ENCODE results near the gene RNF135. TPM values are rescaled to one million over a fixed set of nuclear protein-coding genes. Genes with fewer than 3 reads are reported as not detected.
A peak's percentile ranks its signal among the peaks of the same experiment; 100 is the strongest.
"Not testable (repeated sequence)": the region's sequence is repeated elsewhere in the genome, so short reads cannot be mapped to it uniquely, and the experiment has no call there.

RNF135 gene
- total RNA-seq, 1 donor from 2014 or later, result 13.7 TPM

DNA sequence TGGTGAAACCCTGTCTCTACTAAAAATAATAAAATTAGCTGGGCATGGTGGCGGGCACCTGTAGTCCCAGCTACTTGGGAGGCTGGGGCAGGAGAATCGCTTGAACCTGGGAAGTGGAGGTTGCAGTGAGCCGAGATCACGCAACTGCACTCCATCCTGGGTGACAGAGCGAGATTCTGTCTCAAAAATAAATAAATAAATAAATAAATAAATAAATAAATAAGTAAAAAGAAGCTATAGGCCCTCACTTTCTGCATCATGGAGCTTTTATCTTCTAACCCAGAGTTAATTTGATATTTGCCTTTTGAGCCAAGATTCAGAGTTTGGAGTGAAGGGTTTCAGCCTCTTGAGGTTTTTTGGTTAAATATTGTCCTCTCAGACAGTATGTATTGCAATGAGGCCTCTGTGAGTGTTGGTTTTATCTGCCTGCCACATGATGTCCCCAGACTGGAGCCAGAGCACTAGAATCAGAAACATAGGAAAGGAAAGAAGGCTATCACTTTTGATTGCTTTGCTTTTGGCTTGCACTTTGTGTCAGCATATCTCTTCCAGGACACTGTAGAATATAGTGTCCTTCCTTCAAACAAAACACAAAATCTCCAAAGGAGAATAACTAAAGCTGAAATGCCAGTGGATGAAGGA lies 32.5 kb downstream of the RNF135 start:
- no peak for DNase-seq

- DNase-seq, result no peak
These were observed 33.3 kb downstream of the RNF135 start for GRCh38 chr17:31004160-31004559.

GRCh38 chr17:31007695-31008373 lies 37.0 kb downstream of the RNF135 start:
- no peak for DNase-seq

GRCh38 chr17:31008374-31009041 lies 37.7 kb downstream of the RNF135 start:
- peak; percentile 67 for DNase-seq

DNA sequence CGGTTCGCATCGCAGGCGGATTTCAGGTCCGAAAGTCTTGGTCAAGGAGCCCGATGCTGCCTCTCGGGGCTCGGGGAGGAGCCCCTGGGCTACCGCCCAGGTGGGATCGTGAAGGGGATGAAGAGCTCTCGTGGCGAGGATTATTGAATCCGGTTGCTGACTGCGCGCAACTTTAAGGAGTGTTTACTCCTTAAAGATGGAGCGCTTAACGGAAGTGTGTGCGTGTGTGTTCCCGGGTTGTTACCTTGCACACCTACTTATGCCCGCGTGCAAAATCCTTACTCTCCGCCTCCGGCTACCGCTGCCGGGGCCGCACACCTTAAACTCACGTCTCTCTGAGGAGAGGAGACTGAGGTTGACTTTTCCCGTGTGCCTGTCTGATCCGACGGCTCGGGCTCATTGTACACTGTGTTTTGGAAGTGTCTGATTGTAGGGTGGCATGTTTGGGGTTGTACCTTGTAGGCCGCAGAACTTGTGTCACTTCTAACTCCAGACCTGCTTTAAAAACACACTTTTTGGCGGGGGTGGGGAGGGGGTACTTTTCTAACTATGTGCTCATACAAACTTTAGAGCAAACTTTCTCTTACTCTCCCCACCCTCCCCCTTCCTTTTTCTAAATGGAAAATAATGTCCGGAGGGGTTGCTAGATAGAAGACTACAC lies 38.3 kb downstream of the RNF135 start:
- DNase-seq, result not testable (repeated sequence)

- not testable (repeated sequence) for DNase-seq
These were observed 39.2 kb downstream of the RNF135 start for GRCh38 chr17:31010014-31010413.

- no peak for DNase-seq
These were observed 43.0 kb downstream of the RNF135 start for GRCh38 chr17:31013844-31014243.

DNA sequence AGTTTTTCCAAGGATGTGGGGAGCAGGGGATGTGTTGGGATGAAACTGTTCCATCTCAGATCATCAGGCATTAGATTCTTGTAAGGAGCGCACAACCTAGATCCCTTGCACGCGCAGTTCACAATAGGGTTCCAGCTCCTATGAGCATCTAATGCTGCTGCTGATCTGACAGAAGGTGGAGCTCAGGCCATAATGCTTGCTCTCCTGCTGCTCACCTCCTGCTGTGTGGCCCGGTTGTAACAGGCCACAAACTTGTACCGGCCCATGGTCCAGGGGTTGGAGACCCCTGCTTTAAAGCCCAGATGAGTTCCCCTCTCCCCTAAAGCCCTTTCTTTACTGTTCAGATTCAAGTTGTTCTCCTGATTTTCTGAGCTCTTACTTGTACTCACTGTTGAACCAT lies 44.8 kb downstream of the RNF135 start:
- no peak for DNase-seq

- DNase-seq, result no peak
These were observed 48.2 kb downstream of the RNF135 start for GRCh38 chr17:31019004-31019403.

GRCh38 chr17:31023171-31023570 lies 52.3 kb downstream of the RNF135 start:
- DNase-seq, result not testable (repeated sequence)

DNA sequence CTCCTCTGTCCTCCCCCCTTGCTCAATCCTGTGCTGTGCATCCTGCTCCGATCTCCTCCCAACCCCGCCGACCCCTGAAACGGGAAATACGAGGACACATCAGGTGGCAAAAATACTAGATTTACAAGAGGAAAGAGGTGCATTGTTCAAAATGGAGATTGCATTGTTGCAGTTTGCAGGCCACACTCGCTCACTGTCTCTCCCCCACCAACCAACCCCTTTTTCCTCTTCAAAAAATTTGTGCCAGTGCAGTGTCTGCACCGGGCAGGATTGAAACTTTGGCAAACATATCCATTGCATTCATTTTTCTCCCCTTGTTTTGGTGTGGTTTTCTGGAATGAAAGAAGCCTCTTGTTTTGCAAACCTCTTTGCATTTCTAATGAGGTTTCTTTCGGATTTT lies 61.0 kb downstream of the RNF135 start:
- no peak for DNase-seq

- DNase-seq, result not testable (repeated sequence)
These were observed 64.8 kb downstream of the RNF135 start for GRCh38 chr17:31035611-31036010.

DNA sequence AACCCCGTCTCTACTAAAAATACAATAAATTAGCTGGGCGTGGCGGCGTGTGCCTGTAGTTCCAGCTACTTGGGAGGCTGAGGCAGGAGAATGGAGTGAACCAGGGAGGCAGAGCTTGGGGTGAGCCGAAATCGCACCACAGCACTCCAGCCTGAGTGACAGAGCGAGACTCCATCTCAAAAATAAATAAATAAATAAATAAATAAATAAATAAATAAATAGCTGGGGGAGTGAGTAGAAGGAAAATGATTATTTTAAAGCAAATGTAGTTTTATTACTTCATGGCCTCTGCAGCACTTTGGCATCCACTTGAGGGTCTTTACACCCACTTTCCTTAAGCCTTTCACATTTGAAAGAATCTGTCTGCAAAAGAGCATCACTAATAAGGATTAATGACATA lies 70.0 kb downstream of the RNF135 start:
- not testable (repeated sequence) for DNase-seq

DNA sequence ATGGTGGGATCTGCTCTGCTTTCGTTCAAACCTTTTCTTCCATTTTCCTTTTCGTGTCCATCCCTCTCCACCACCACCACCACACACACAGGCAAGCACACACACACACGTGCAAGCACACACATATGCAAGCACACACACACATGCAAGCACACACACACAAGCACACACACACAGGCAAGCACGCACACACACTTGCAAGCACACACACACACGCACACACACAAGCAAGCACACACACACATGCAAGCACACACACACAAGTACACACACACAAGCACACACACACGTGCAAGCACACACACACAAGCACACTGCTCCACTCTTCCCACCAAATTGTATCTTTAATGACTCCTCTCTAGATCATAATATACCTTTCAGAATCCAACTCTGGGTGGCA lies 71.5 kb downstream of the RNF135 start:
- not testable (repeated sequence) for DNase-seq

- DNase-seq, result not testable (repeated sequence)
These were observed 76.1 kb downstream of the RNF135 start for GRCh38 chr17:31046856-31047425.

DNA sequence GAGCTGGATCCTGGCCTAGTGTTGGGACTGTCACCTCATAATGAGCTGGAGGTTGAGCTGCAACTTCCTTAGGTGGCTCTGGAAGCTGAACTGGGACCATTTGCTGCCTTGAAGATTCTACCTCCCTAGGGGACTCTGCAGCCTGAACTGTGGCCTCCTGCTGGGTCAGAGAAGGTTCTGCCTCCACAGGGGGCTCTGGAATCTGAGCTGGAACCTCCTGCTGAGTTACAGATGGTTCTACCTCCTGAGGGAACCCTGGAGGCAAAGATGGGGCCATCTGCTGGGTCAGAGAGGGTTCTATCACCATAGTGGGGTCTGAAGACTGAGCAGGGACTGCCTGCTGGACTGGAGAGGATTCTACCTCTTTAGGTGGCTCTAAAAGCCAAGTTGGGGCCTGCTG lies 77.3 kb downstream of the RNF135 start:
- no peak for DNase-seq

DNA sequence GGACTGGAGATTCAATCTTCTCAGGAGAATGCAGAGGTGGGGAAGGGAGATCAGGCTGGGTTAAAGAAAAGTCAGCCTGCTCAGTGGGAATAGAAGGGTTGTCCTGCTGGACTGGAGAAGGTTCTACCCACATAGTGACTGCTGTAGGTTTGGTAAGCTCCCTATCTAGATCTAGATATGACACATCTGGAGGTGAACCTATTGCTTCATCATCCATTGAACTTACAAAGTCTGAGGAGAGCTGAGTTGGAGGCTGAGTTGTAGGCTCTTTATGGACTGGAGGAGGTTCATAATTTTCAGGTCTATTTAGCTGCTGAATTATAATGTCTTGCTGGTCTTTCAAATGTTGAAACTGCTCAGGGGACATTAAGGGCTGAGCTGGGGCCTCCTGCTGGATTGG lies 77.9 kb downstream of the RNF135 start:
- no peak for DNase-seq

Small RNAs within 50 kb of the gene (small RNA-seq; reads per million reads assigned to genes)
- gene AC138207.3 (ENCODE audit: low replicate concordance) (not detected), gene RN7SL138P (ENCODE audit: low replicate concordance) (not detected)

Other genes starting within 250 kb of the RNF135 start
- gene CRLF3, start 146.3 kb upstream of the RNF135 start, total RNA-seq, result 13.3 TPM
- gene ATAD5, start 139.1 kb upstream of the RNF135 start, total RNA-seq, result 4.9 TPM
- gene TEFM, start 64.8 kb upstream of the RNF135 start, total RNA-seq, result 14.7 TPM
- 5.5 TPM for gene ADAP2, start 49.1 kb upstream of the RNF135 start, total RNA-seq
- 106 TPM for gene NF1, start 123.9 kb downstream of the RNF135 start, total RNA-seq